ENCODE data around the gene CPLX1. TPM values are rescaled to one million over a fixed set of nuclear protein-coding genes. Genes with fewer than 3 reads are reported as not detected.

The CPLX1 gene
- total RNA-seq, 1 donor from 2014 or later = not detected

DNA sequence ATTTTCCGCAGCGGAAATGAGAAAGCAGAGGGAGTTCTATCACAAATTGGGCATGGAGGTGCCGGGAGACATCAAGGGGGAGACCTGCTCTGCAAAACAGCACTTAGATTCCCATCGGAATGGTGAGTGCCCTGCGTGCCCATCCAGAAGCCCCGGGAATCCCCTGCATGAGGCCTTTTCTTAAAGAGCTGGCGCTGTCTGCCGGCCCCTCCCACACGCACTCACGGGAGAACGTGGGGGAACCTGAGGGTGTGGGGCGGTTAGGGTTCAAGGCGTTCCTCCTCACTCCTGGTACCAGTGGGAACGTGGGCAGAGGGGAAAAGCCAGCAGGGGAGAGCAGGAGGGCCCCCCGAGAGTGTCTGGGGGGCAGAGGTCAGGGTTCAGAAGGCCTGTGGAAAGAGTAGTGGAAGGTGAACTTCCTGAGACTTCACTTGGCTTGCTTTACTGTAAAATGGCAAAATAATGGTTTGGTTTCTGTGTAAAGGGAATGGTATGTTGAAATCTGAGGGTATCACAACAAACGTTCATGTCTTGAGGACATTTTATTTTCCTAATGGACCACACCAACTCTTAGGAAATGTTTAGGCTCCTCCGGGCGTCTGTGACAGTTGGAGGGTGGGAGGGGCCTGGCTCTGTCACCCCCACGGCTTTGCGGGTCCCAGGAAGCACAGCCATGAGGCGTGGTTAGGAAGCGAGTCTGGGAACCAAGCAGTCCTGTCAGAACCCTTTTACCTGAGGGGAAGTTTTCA lies 82.3 kb downstream of the CPLX1 start:
- H3K27ac Mint-ChIP-seq = no peak overlapping the region
- H3K4me3 Mint-ChIP-seq = no peak overlapping the region
- H3K36me3 Mint-ChIP-seq (ENCODE audit: low read depth) = peaks cover 40% of the 10 kb centered on the region
- POLR2A ChIA-PET = interaction anchor here (1.2 to 1.4 kb wide), 2 partner anchors 243 to 267 kb away, joined by 3 to 17 read pairs; partner anchors contain the start of gene IDUA
- ATAC-seq (ENCODE audit: low read depth) (no peak), DNase-seq (no peak)
- H3K9me3 Mint-ChIP-seq = no peaks in the 10 kb centered on the region
- no peaks in the 10 kb centered on the region for H3K27me3 Mint-ChIP-seq
- intact Hi-C loops (cut with micrococcal nuclease) = loop anchor here (2.0 to 5.0 kb wide), 4 partner anchors 36 to 389 kb away; partner anchors contain the start of genes IDUA and PCGF3
- no peaks in the 10 kb centered on the region for H3K4me1 Mint-ChIP-seq
- CTCF ChIA-PET = interaction anchor here (0.7 to 3.7 kb wide), 5 partner anchors 59 to 294 kb away, joined by 3 to 43 read pairs (median 3); partner anchors contain the start of gene IDUA
- TF ChIP-seq, protein P1, sequence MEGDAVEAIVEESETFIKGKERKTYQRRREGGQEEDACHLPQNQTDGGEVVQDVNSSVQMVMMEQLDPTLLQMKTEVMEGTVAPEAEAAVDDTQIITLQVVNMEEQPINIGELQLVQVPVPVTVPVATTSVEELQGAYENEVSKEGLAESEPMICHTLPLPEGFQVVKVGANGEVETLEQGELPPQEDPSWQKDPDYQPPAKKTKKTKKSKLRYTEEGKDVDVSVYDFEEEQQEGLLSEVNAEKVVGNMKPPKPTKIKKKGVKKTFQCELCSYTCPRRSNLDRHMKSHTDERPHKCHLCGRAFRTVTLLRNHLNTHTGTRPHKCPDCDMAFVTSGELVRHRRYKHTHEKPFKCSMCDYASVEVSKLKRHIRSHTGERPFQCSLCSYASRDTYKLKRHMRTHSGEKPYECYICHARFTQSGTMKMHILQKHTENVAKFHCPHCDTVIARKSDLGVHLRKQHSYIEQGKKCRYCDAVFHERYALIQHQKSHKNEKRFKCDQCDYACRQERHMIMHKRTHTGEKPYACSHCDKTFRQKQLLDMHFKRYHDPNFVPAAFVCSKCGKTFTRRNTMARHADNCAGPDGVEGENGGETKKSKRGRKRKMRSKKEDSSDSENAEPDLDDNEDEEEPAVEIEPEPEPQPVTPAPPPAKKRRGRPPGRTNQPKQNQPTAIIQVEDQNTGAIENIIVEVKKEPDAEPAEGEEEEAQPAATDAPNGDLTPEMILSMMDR (IDR thresholded peaks at IDR 0.05) = no peak

GRCh38 chr4:742742-743311 lies 83.1 kb downstream of the CPLX1 start:
- POLR2A ChIA-PET = interaction anchor here (1.0 to 1.4 kb wide), 3 partner anchors 39 to 268 kb away, joined by 3 to 17 read pairs (median 5); partner anchors contain the start of gene IDUA
- Mint-ChIP-seq H3K36me3 (ENCODE audit: low read depth) (peaks cover 37% of the 10 kb centered on the region), H3K4me3 (no peak overlapping the region), H3K9me3 (no peaks in the 10 kb centered on the region), H3K27me3 (no peaks in the 10 kb centered on the region), H3K4me1 (peaks cover 1% of the 10 kb centered on the region), H3K27ac (no peak overlapping the region)
- intact Hi-C loops (cut with micrococcal nuclease) = loop anchor here (2.0 to 5.0 kb wide), 4 partner anchors 36 to 389 kb away; partner anchors contain the start of genes IDUA and PCGF3
- CTCF ChIA-PET = interaction anchor here (0.7 to 3.7 kb wide), 12 partner anchors 8 to 388 kb away, joined by 3 to 43 read pairs (median 3); partner anchors contain the start of genes GAK, IDUA and TMEM175
- DNase-seq (peak; percentile 73), ATAC-seq (ENCODE audit: low read depth) (peak; percentile 87)
- TF ChIP-seq, protein P1 (IDR thresholded peaks at IDR 0.05) = peak; percentile 96

- Mint-ChIP-seq H3K27ac (no peak overlapping the region), H3K4me3 (no peak overlapping the region), H3K4me1 (peaks cover 1% of the 10 kb centered on the region), H3K27me3 (no peaks in the 10 kb centered on the region), H3K9me3 (no peaks in the 10 kb centered on the region), H3K36me3 (ENCODE audit: low read depth) (peaks cover 41% of the 10 kb centered on the region)
- CTCF ChIA-PET = interaction anchor here (0.7 to 3.7 kb wide), 10 partner anchors 9 to 389 kb away, joined by 3 to 43 read pairs (median 4); partner anchors contain the start of genes GAK, IDUA and TMEM175
- TF ChIP-seq, protein P1 (IDR thresholded peaks at IDR 0.05) = no peak
- no peak for ATAC-seq (ENCODE audit: low read depth)
- POLR2A ChIA-PET = interaction anchor here (0.6 to 1.4 kb wide), 5 partner anchors 14 to 593 kb away, joined by 3 to 17 read pairs (median 3); partner anchors contain the start of gene IDUA
- intact Hi-C loops (cut with micrococcal nuclease) = loop anchor here (2.0 to 5.0 kb wide), 4 partner anchors 35 to 390 kb away; partner anchors contain the start of genes IDUA and PCGF3
- DNase-seq = no peak
These were observed 83.7 kb downstream of the CPLX1 start for GRCh38 chr4:742096-742741.

DNA sequence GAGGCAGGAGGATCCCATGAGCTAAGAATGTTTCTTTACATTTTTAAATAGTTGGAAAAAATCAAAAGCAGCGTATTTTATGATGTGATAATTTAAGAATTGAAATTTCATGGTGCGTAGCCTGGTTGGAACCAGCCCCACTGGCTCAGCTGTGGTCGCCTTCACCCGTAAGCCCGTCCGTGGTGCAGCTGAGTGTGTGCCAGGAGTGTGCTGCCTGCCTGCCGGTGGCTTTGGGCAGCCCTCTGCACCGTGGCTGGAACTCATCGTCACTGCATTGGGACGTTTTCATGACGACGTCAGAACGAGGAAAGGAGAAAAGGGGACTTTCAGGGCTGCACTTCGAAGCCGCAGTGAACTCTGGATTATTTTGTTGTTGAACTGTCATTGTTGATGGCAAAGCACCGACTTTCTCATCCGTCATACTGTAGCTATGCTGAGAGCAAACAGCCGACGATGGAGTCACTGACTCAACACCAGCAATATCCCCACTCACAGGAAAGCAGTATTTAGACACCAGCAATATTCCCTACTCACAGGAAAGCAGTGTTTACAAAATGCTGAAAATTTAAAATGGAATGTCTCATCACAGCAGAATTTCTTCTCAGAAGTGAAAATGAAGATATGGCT lies 85.2 kb downstream of the CPLX1 start:
- no peak for ATAC-seq (ENCODE audit: low read depth)
- intact Hi-C loops (cut with micrococcal nuclease) = loop anchor here (5.0 kb wide), 3 partner anchors 33 to 392 kb away; partner anchors contain the start of gene PCGF3
- Mint-ChIP-seq H3K4me1 (peaks cover 1% of the 10 kb centered on the region), H3K36me3 (ENCODE audit: low read depth) (peaks cover 45% of the 10 kb centered on the region), H3K27me3 (no peaks in the 10 kb centered on the region), H3K9me3 (no peaks in the 10 kb centered on the region), H3K27ac (no peak overlapping the region), H3K4me3 (no peak overlapping the region)
- CTCF ChIA-PET = interaction anchor here (1.8 to 3.7 kb wide), 2 partner anchors 10 to 246 kb away, joined by 5 to 43 read pairs; partner anchors contain the start of gene IDUA
- TF ChIP-seq, protein P1 (IDR thresholded peaks at IDR 0.05) = no peak
- DNase-seq = no peak
- POLR2A ChIA-PET = no interaction called here
